Gastroesophageal sphincter (tissue), 3 donors: ENCODE results near the gene KRTAP10-3.
"Not testable (repeated sequence)": the region's sequence is repeated elsewhere in the genome, so short reads cannot be mapped to it uniquely, and the experiment has no call there.

Experiments used
- CTCF ChIP-seq, 4 experiments: fragments of 200-600 bp in 2 of 4; fragments of 450-650 bp in 2 of 4; sonication (generic) in 1 of 4; IDR thresholded peaks; one replicate each; pipeline ENCODE4 v1.5.1; 2017 to 2019; ENCODE audit warnings: antibody characterized with exemption in 4 of 4, mild to moderate bottlenecking in 2 of 4, moderate library complexity in 2 of 4
- EP300 ChIP-seq: sonication (generic); formaldehyde crosslinking; IDR thresholded peaks from one replicate; pipeline ENCODE4 v1.6.1; 2017; ENCODE audit warnings: antibody characterized with exemption, mild to moderate bottlenecking
- POLR2A ChIP-seq, 2 donors: fragments of 450-650 bp; IDR thresholded peaks; one replicate each; pipeline ENCODE4 v1.6.1; 2017; ENCODE audit warnings: antibody characterized with exemption in 2 of 2, mild to moderate bottlenecking in 2 of 2, moderate library complexity in 1 of 2
- POLR2AphosphoS5 ChIP-seq: sonication (generic); formaldehyde crosslinking; IDR thresholded peaks from one replicate; pipeline ENCODE4 v1.6.1; 2017; ENCODE audit warnings: antibody characterized with exemption

GRCh38 chr21:44600118-44600978 is 41.8 kb upstream of the KRTAP10-3 start, which contains the start of gene KRTAP10-7:
- not testable (repeated sequence) for TF ChIP-seq CTCF (IDR thresholded peaks at IDR 0.05); POLR2A (IDR thresholded peaks at IDR 0.05); POLR2AphosphoS5; EP300
